ENCODE results near the gene RNF133. TPM values are rescaled to one million over a fixed set of nuclear protein-coding genes. Genes with fewer than 3 reads are reported as not detected.

RNF133 gene
- total RNA-seq, 2 experiments from 2014 or later = not detected

GRCh38 chr7:122709930-122710646, 11.2 kb upstream of the RNF133 start:
- POLR2A ChIA-PET = no interaction called here
- CTCF ChIA-PET = no interaction called here
- no peaks in the 10 kb centered on the region for H3K4me1 Mint-ChIP-seq
- H3K27me3 Mint-ChIP-seq = no peaks in the 10 kb centered on the region
- H3K9me3 Mint-ChIP-seq = peaks cover 2% of the 10 kb centered on the region
- no peak overlapping the region for H3K4me3 Mint-ChIP-seq
- no peak for DNase-seq
- no peaks in the 10 kb centered on the region for H3K36me3 Mint-ChIP-seq (ENCODE audit: low read depth)
- H3K27ac Mint-ChIP-seq = no peak overlapping the region

GRCh38 chr7:122706836-122707235, 7.9 kb upstream of the RNF133 start:
- Mint-ChIP-seq H3K36me3 (ENCODE audit: low read depth) (no peaks in the 10 kb centered on the region), H3K4me1 (no peaks in the 10 kb centered on the region), H3K27me3 (no peaks in the 10 kb centered on the region), H3K4me3 (no peak overlapping the region), H3K27ac (no peak overlapping the region), H3K9me3 (peaks cover 2% of the 10 kb centered on the region)
- no peak for DNase-seq
- ChIA-PET CTCF (no interaction called here), POLR2A (no interaction called here)

GRCh38 chr7:122702872-122703510, 4.1 kb upstream of the RNF133 start, which contains the start of gene RNF148:
Gene RNF148 (minus strand): TSS chr7:122702922. CDS start chr7:122702750, 172 bp downstream.
- no peaks in the 10 kb centered on the region for H3K27me3 Mint-ChIP-seq
- CTCF ChIA-PET = no interaction called here

GRCh38 chr7:122695816-122696215, 3.1 kb downstream of the RNF133 start:
- CTCF ChIA-PET = no interaction called here
- H3K4me3 Mint-ChIP-seq = no peak overlapping the region
- H3K27me3 Mint-ChIP-seq = no peaks in the 10 kb centered on the region
- no peak for DNase-seq
- POLR2A ChIA-PET = no interaction called here
- no peaks in the 10 kb centered on the region for H3K36me3 Mint-ChIP-seq (ENCODE audit: low read depth)
- no peaks in the 10 kb centered on the region for H3K4me1 Mint-ChIP-seq
- H3K9me3 Mint-ChIP-seq = peaks cover 17% of the 10 kb centered on the region
- H3K27ac Mint-ChIP-seq = no peak overlapping the region

More at GRCh38 chr7:122702872-122703510, 4.1 kb upstream of the RNF133 start, which contains the start of gene RNF148:
- no peak for DNase-seq
- POLR2A ChIA-PET = no interaction called here
- Mint-ChIP-seq H3K9me3 (peaks cover 4% of the 10 kb centered on the region), H3K27ac (no peak within 1 kb of the TSS), H3K4me3 (no peak within 1 kb of the TSS), H3K4me1 (no peaks in the 10 kb centered on the region), H3K36me3 (ENCODE audit: low read depth) (no peaks in the 10 kb centered on the region)

GRCh38 chr7:122694697-122695096, 4.2 kb downstream of the RNF133 start:
- H3K36me3 Mint-ChIP-seq (ENCODE audit: low read depth) = no peaks in the 10 kb centered on the region
- ChIA-PET POLR2A (no interaction called here), CTCF (no interaction called here)
- no peaks in the 10 kb centered on the region for H3K27me3 Mint-ChIP-seq
- H3K4me1 Mint-ChIP-seq = no peaks in the 10 kb centered on the region
- no peak overlapping the region for H3K4me3 Mint-ChIP-seq
- H3K27ac Mint-ChIP-seq = no peak overlapping the region
- no peak for DNase-seq
- H3K9me3 Mint-ChIP-seq = peaks cover 20% of the 10 kb centered on the region

- no peak overlapping the region for H3K27ac Mint-ChIP-seq
- no peaks in the 10 kb centered on the region for H3K4me1 Mint-ChIP-seq
- POLR2A ChIA-PET = no interaction called here
- peaks cover 20% of the 10 kb centered on the region for H3K9me3 Mint-ChIP-seq
- DNase-seq = no peak
- H3K4me3 Mint-ChIP-seq = no peak overlapping the region
- H3K36me3 Mint-ChIP-seq (ENCODE audit: low read depth) = no peaks in the 10 kb centered on the region
- CTCF ChIA-PET = no interaction called here
- H3K27me3 Mint-ChIP-seq = no peaks in the 10 kb centered on the region
Observed at GRCh38 chr7:122692769-122693309, 6.1 kb downstream of the RNF133 start.

GRCh38 chr7:122691569-122692235, 7.2 kb downstream of the RNF133 start:
- H3K4me1 Mint-ChIP-seq = no peaks in the 10 kb centered on the region
- H3K27ac Mint-ChIP-seq = no peak overlapping the region
- no peak for DNase-seq
- CTCF ChIA-PET = no interaction called here
- POLR2A ChIA-PET = no interaction called here
- no peaks in the 10 kb centered on the region for H3K27me3 Mint-ChIP-seq
- H3K9me3 Mint-ChIP-seq = peaks cover 20% of the 10 kb centered on the region
- H3K4me3 Mint-ChIP-seq = no peak overlapping the region
- H3K36me3 Mint-ChIP-seq (ENCODE audit: low read depth) = no peaks in the 10 kb centered on the region

GRCh38 chr7:122689346-122690109, 9.4 kb downstream of the RNF133 start:
- Mint-ChIP-seq H3K4me3 (no peak overlapping the region), H3K9me3 (peaks cover 20% of the 10 kb centered on the region), H3K27ac (no peak overlapping the region), H3K27me3 (no peaks in the 10 kb centered on the region), H3K4me1 (no peaks in the 10 kb centered on the region), H3K36me3 (ENCODE audit: low read depth) (no peaks in the 10 kb centered on the region)
- ChIA-PET CTCF (no interaction called here), POLR2A (no interaction called here)
- no peak for DNase-seq

GRCh38 chr7:122688400-122688998, 10.4 kb downstream of the RNF133 start:
- ChIA-PET CTCF (no interaction called here), POLR2A (no interaction called here)
- H3K4me3 Mint-ChIP-seq = no peak overlapping the region

GRCh38 chr7:122686360-122686878, 12.5 kb downstream of the RNF133 start:
- peaks cover 12% of the 10 kb centered on the region for H3K9me3 Mint-ChIP-seq
- H3K4me3 Mint-ChIP-seq = no peak overlapping the region
- POLR2A ChIA-PET = no interaction called here

More at GRCh38 chr7:122688400-122688998, 10.4 kb downstream of the RNF133 start:
- DNase-seq = no peak
- Mint-ChIP-seq H3K27me3 (no peaks in the 10 kb centered on the region), H3K36me3 (ENCODE audit: low read depth) (no peaks in the 10 kb centered on the region), H3K9me3 (peaks cover 20% of the 10 kb centered on the region), H3K27ac (no peak overlapping the region), H3K4me1 (no peaks in the 10 kb centered on the region)

GRCh38 chr7:122684504-122684903, 14.4 kb downstream of the RNF133 start:
- peaks cover under 1% of the 10 kb centered on the region for H3K9me3 Mint-ChIP-seq
- no peaks in the 10 kb centered on the region for H3K36me3 Mint-ChIP-seq (ENCODE audit: low read depth)
- POLR2A ChIA-PET = no interaction called here
- no peak overlapping the region for H3K27ac Mint-ChIP-seq
- CTCF ChIA-PET = no interaction called here
- H3K4me3 Mint-ChIP-seq = no peak overlapping the region
- H3K27me3 Mint-ChIP-seq = no peaks in the 10 kb centered on the region
- no peak for DNase-seq
- H3K4me1 Mint-ChIP-seq = no peaks in the 10 kb centered on the region

More at GRCh38 chr7:122686360-122686878, 12.5 kb downstream of the RNF133 start:
- CTCF ChIA-PET = no interaction called here
- no peak overlapping the region for H3K27ac Mint-ChIP-seq
- no peaks in the 10 kb centered on the region for H3K27me3 Mint-ChIP-seq
- H3K36me3 Mint-ChIP-seq (ENCODE audit: low read depth) = no peaks in the 10 kb centered on the region
- no peaks in the 10 kb centered on the region for H3K4me1 Mint-ChIP-seq
- no peak for DNase-seq

GRCh38 chr7:122682815-122683550, 15.9 kb downstream of the RNF133 start:
- Mint-ChIP-seq H3K36me3 (ENCODE audit: low read depth) (no peaks in the 10 kb centered on the region), H3K4me1 (no peaks in the 10 kb centered on the region), H3K9me3 (peaks cover 3% of the 10 kb centered on the region), H3K4me3 (no peak overlapping the region), H3K27me3 (no peaks in the 10 kb centered on the region), H3K27ac (no peak overlapping the region)
- DNase-seq = no peak
- POLR2A ChIA-PET = no interaction called here
- CTCF ChIA-PET = no interaction called here
